Body of pancreas (tissue), 4 donors: ENCODE results near the gene CREB3L2. TPM values are rescaled to one million over a fixed set of nuclear protein-coding genes. Genes with fewer than 3 reads are reported as not detected.

ENCODE experiments used
- ATAC-seq: fragments of 150-250 bp; one replicate; pipeline ENCODE4 v1.9.1; 2016
- DNase-seq, 4 donors: peaks; one replicate each; pipeline ENCODE4 v3.0.0-alpha.2; 2019
- H3K27ac ChIP-seq, 4 donors: fragments of 200-600 bp; sonication (generic); 1 replicate in 3 of 4; 2 replicates in 1 of 4; pipeline versions ENCODE4 v1.5.1 to v1.6.1; 2016 to 2019; ENCODE audit warnings: mild to moderate bottlenecking in 1 of 4, mixed read lengths in 1 of 4, moderate library complexity in 1 of 4
- H3K27me3 ChIP-seq, 2 donors: fragments of 200-600 bp; sonication (generic); one replicate each; pipeline ENCODE4 v1.6.0; 2016; ENCODE audit warnings: mild to moderate bottlenecking in 1 of 2
- H3K36me3 ChIP-seq, 2 donors: fragments of 200-600 bp; sonication (generic); replicated peaks in 1 of 2; 2 replicates each; pipeline ENCODE4 v1.5.1; 2016; ENCODE audit warnings: low read depth in 2 of 2; ENCODE audit not compliant: insufficient read depth in 1 of 2
- H3K4me1 ChIP-seq: fragments of 200-600 bp; sonication (generic); one replicate; pipeline ENCODE4 v1.6.0; 2016
- H3K4me3 ChIP-seq, 2 donors: fragments of 200-600 bp; sonication (generic); 1 replicate in 1 of 2; 2 replicates in 1 of 2; pipeline ENCODE4 v1.5.1; 2016 to 2019
- H3K9me3 ChIP-seq, 3 donors: fragments of 200-600 bp; sonication (generic); 1 replicate in 2 of 3; 2 replicates in 1 of 3; pipeline ENCODE4 v1.5.1; 2016
- CTCF ChIP-seq, 7 experiments: fragments of 450-650 bp in 4 of 7; fragments of 200-600 bp in 3 of 7; sonication (generic) in 3 of 7; IDR thresholded peaks; one replicate each; pipeline ENCODE4 v1.5.1; 2016 to 2019; ENCODE audit warnings: antibody characterized with exemption in 7 of 7
- POLR2A ChIP-seq, 3 donors: fragments of 450-650 bp; IDR thresholded peaks; one replicate each; pipeline ENCODE4 v1.6.1; 2016; ENCODE audit warnings: antibody characterized with exemption in 3 of 3, mild to moderate bottlenecking in 2 of 3
- WGBS, 2 donors: methylation state at CpG; one replicate each; pipeline ENCODE4 v1.1.5; 2017; 5-methylcytosine and 5-hydroxymethylcytosine counted together
- intact Hi-C: fragments of 100-400 bp; cut with DNase I; formaldehyde crosslinking; loops from one replicate; pipeline ENCODE4 v1.15.1; 2023
- total RNA-seq, 2 donors: library from RNA; depleted of rRNA; stranded (reverse); fragments of >200 nt; gene quantifications; one replicate each; pipeline ENCODE4 v1.1.0, GENCODE V29; 2016

Gene CREB3L2
- total RNA-seq, 2 donors from 2014 or later: 21.3 to 28.0 TPM

- Histone ChIP-seq H3K4me1 (peaks cover 55% of the 10 kb centered on the region), H3K27ac (no peak overlapping the region), H3K9me3 (no peaks in the 10 kb centered on the region), H3K4me3 (no peak overlapping the region), H3K36me3 (no peaks in the 10 kb centered on the region), H3K27me3 (no peaks in the 10 kb centered on the region)
- TF ChIP-seq POLR2A (IDR thresholded peaks at IDR 0.05): no peak
- no peak for TF ChIP-seq CTCF (IDR thresholded peaks at IDR 0.05)
- DNase-seq: no peak
- intact Hi-C loops: no loop called here
- 91 to 98% methylated on average over 3 of the region's 3 CpGs for WGBS, 2 donors
- peak; percentile 30 for ATAC-seq
These were observed 44.0 kb downstream of the CREB3L2 start for GRCh38 chr7:137957887-137958286.

- H3K4me1 ChIP-seq: peaks cover 63% of the 10 kb centered on the region
- no peaks in the 10 kb centered on the region for H3K36me3 ChIP-seq
- no peaks in the 10 kb centered on the region for H3K9me3 ChIP-seq
- H3K27ac ChIP-seq: peak overlapping the region in 1 of 4 donors; percentile 3
- DNase-seq (no peak), ATAC-seq (no peak)
- TF ChIP-seq POLR2A (IDR thresholded peaks at IDR 0.05) (no peak), CTCF (IDR thresholded peaks at IDR 0.05) (no peak)
- H3K27me3 ChIP-seq: no peaks in the 10 kb centered on the region
- 76 to 93% methylated on average over 5 of the region's 5 CpGs for WGBS, 2 donors
- intact Hi-C loops: no loop called here
- no peak overlapping the region for H3K4me3 ChIP-seq
These were observed 45.3 kb downstream of the CREB3L2 start for GRCh38 chr7:137956591-137956990.

- Histone ChIP-seq H3K36me3 (no peaks in the 10 kb centered on the region), H3K4me1 (peaks cover 67% of the 10 kb centered on the region), H3K4me3 (no peak overlapping the region), H3K9me3 (no peaks in the 10 kb centered on the region), H3K27me3 (no peaks in the 10 kb centered on the region), H3K27ac (peak overlapping the region in 1 of 4 donors; percentile 3)
- 69 to 81% methylated on average over 5 of the region's 5 CpGs for whole genome bisulfite sequencing, 2 donors
- no peak for TF ChIP-seq POLR2A (IDR thresholded peaks at IDR 0.05)
- TF ChIP-seq CTCF (IDR thresholded peaks at IDR 0.05): no peak
- no peak for ATAC-seq
- DNase-seq: no peak
- intact Hi-C loops: no loop called here
These were observed 45.7 kb downstream of the CREB3L2 start for GRCh38 chr7:137956183-137956582.

- Histone ChIP-seq H3K4me1 (peaks cover 82% of the 10 kb centered on the region), H3K27ac (peak overlapping the region in 2 of 4 donors; percentile 33 to 49), H3K9me3 (no peaks in the 10 kb centered on the region), H3K27me3 (no peaks in the 10 kb centered on the region), H3K4me3 (no peak overlapping the region), H3K36me3 (no peaks in the 10 kb centered on the region)
- ATAC-seq (no peak), DNase-seq (no peak)
- WGBS, 2 donors: 49 to 68% methylated on average over 2 of the region's 2 CpGs
- no peak for TF ChIP-seq CTCF (IDR thresholded peaks at IDR 0.05)
- TF ChIP-seq POLR2A (IDR thresholded peaks at IDR 0.05): no peak
- intact Hi-C loops: no loop called here
These were observed 47.3 kb downstream of the CREB3L2 start for GRCh38 chr7:137954614-137955013.

GRCh38 chr7:137953665-137954470 lies 48.0 kb downstream of the CREB3L2 start:
- peak; percentile 41 for ATAC-seq
- no peaks in the 10 kb centered on the region for H3K27me3 ChIP-seq
- TF ChIP-seq POLR2A (IDR thresholded peaks at IDR 0.05) (no peak), CTCF (IDR thresholded peaks at IDR 0.05) (no peak)
- peak overlapping the region; percentile 12 to 49 (median 23) for H3K27ac ChIP-seq
- H3K4me3 ChIP-seq: no peak overlapping the region
- peaks cover 85% of the 10 kb centered on the region for H3K4me1 ChIP-seq
- no peaks in the 10 kb centered on the region for H3K36me3 ChIP-seq
- DNase-seq: no peak
- intact Hi-C loops: no loop called here
- H3K9me3 ChIP-seq: no peaks in the 10 kb centered on the region
- WGBS, 2 donors: 15 to 27% methylated on average over 6 of the region's 6 CpGs
